Neural cell (in vitro differentiated cells): ENCODE measurements around the gene RAB3B. TPM values are rescaled to one million over a fixed set of nuclear protein-coding genes. Genes with fewer than 3 reads are reported as not detected.

ENCODE experiments used
- H2AFZ ChIP-seq: fragments of 200-600, 300-800 bp; sonication (generic), shearing (Covaris generic); 2 replicates; pipeline ENCODE4 v1.6.0; 2014; ENCODE audit warnings: low read depth, mild to moderate bottlenecking, antibody characterized with exemption, low read length, moderate library complexity
- H3F3A ChIP-seq: fragments of 200-600 bp; shearing (Covaris generic); 2 replicates; pipeline ENCODE4 v1.6.1; 2016; ENCODE audit warnings: mild to moderate bottlenecking, moderate library complexity, mixed read lengths, antibody characterized with exemption, low read length; ENCODE audit not compliant: insufficient read depth, poor library complexity, severe bottlenecking
- H3K27ac ChIP-seq: fragments of 200-600, 300-800 bp; sonication (generic), shearing (Covaris generic); 2 replicates; pipeline ENCODE4 v1.5.1; 2014; ENCODE audit warnings: mild to moderate bottlenecking, low read length, moderate library complexity
- H3K27me3 ChIP-seq: fragments of 300-800, 200-600 bp; sonication (generic), shearing (Covaris generic); 2 replicates; pipeline ENCODE4 v1.6.0; 2014; ENCODE audit warnings: mild to moderate bottlenecking, low read depth, low read length, moderate library complexity; ENCODE audit not compliant: insufficient read depth
- H3K36me3 ChIP-seq: fragments of 300-800, 200-600 bp; sonication (generic), shearing (Covaris generic); 2 replicates; pipeline ENCODE4 v1.5.1; 2014; ENCODE audit warnings: mild to moderate bottlenecking, antibody characterized with exemption, low read length, moderate library complexity; ENCODE audit not compliant: insufficient read depth
- H3K4me2 ChIP-seq: fragments of 300-800, 200-600 bp; sonication (generic), shearing (Covaris generic); 2 replicates; pipeline ENCODE4 v1.6.0; 2014; ENCODE audit warnings: mild to moderate bottlenecking, low read length
- H3K4me3 ChIP-seq: fragments of 300-800, 200-600 bp; sonication (generic), shearing (Covaris generic); 2 replicates; pipeline ENCODE4 v1.5.1; 2014; ENCODE audit warnings: mild to moderate bottlenecking, low read length, moderate library complexity
- H3K79me2 ChIP-seq: fragments of 200-600 bp; shearing (Covaris generic); replicated peaks from 2 replicates; pipeline ENCODE4 v1.6.0; 2014; ENCODE audit warnings: mild to moderate bottlenecking, low read length, moderate library complexity; ENCODE audit not compliant: insufficient read depth
- H3K9ac ChIP-seq: fragments of 300-800, 200-600 bp; sonication (generic), shearing (Covaris generic); 2 replicates; pipeline ENCODE4 v1.6.1; 2016; ENCODE audit warnings: mild to moderate bottlenecking, low read length, mixed read lengths
- H3K9me2 ChIP-seq: fragments of 200-600 bp; shearing (Covaris generic); 2 replicates; pipeline ENCODE4 v1.6.1; 2016; ENCODE audit warnings: mild to moderate bottlenecking, low read length, mixed read lengths; ENCODE audit not compliant: insufficient read depth
- H3K9me3 ChIP-seq: fragments of 200-600, 300-800 bp; sonication (generic), shearing (Covaris generic); 2 replicates; pipeline ENCODE4 v1.6.1; 2016; ENCODE audit warnings: mild to moderate bottlenecking, mixed run types, low read length, moderate library complexity, mixed read lengths
- H4K20me1 ChIP-seq: fragments of 200-600 bp; shearing (Covaris generic); 2 replicates; pipeline ENCODE4 v1.6.1; 2016; ENCODE audit warnings: mild to moderate bottlenecking, mixed run types; ENCODE audit not compliant: insufficient read depth
- EP300 ChIP-seq: fragments of 450-650 bp; conservative IDR thresholded peaks from 2 replicates; pipeline ENCODE4 v1.6.1; 2014; ENCODE audit warnings: antibody characterized with exemption, mild to moderate bottlenecking, moderate library complexity; ENCODE audit not compliant: poor library complexity, severe bottlenecking
- EZH2 ChIP-seq: fragments of 200-600, 300-800 bp; shearing (Covaris generic), sonication (generic); IDR thresholded peaks from 2 replicates; pipeline ENCODE4 v1.6.1; 2014; ENCODE audit warnings: antibody characterized with exemption, low read length, borderline replicate concordance, mild to moderate bottlenecking; ENCODE audit not compliant: insufficient read depth, poor library complexity, severe bottlenecking
- MXI1 ChIP-seq: fragments of 450-650 bp; conservative IDR thresholded peaks from 2 replicates; pipeline ENCODE4 v1.6.1; 2014; ENCODE audit warnings: antibody characterized with exemption, mild to moderate bottlenecking; ENCODE audit not compliant: poor library complexity, severe bottlenecking
- POLR2AphosphoS5 ChIP-seq: IDR thresholded peaks from 2 replicates; pipeline ENCODE4 v1.6.1; 2012
- RAD21 ChIP-seq: fragments of 450-650 bp; conservative IDR thresholded peaks from 2 replicates; pipeline ENCODE4 v1.6.1; 2014; ENCODE audit warnings: antibody characterized with exemption, mild to moderate bottlenecking, moderate library complexity
- SMC3 ChIP-seq: fragments of 450-650 bp; conservative IDR thresholded peaks from 2 replicates; pipeline ENCODE4 v1.6.1; 2014; ENCODE audit warnings: antibody characterized with exemption, mild to moderate bottlenecking, moderate library complexity; ENCODE audit not compliant: poor library complexity
- TAF1 ChIP-seq: IDR thresholded peaks from 2 replicates; pipeline ENCODE4 v1.6.1; 2012; ENCODE audit warnings: low read depth
- polyA plus RNA-seq: library from polyadenylated mRNA; depleted of rRNA; stranded (reverse); fragments of >200 nt; gene quantifications from 2 replicates; pipeline ENCODE4 v1.2.3, GENCODE V29; 2014
- TF ChIP-seq, protein P1 (sequence below): IDR thresholded peaks from 2 replicates; pipeline ENCODE4 v1.6.1; 2012; ENCODE audit warnings: borderline replicate concordance
- TF ChIP-seq, protein P2 (sequence below): fragments of 450-650 bp; IDR thresholded peaks from 2 replicates; pipeline ENCODE4 v1.5.1; 2014; ENCODE audit warnings: antibody characterized with exemption, mild to moderate bottlenecking, moderate library complexity; ENCODE audit not compliant: poor library complexity, severe bottlenecking

The RAB3B gene
- polyA plus RNA-seq, 1 donor from 2014 or later: 15.0 TPM

GRCh38 chr1:51922040-51922439 is 68.5 kb downstream of the RAB3B start:
- H3K4me3 ChIP-seq: no peak overlapping the region
- H3K9me3 ChIP-seq: no peaks in the 10 kb centered on the region
- H3K27ac ChIP-seq: no peak overlapping the region
- H3K36me3 ChIP-seq: no peaks in the 10 kb centered on the region
- no peaks in the 10 kb centered on the region for H3K9me2 ChIP-seq
- H3K27me3 ChIP-seq: no peaks in the 10 kb centered on the region
- no peaks in the 10 kb centered on the region for H3F3A ChIP-seq
- H3K79me2 ChIP-seq: no peaks in the 10 kb centered on the region
- no peak overlapping the region for H2AFZ ChIP-seq
- no peaks in the 10 kb centered on the region for H4K20me1 ChIP-seq
- no peak overlapping the region for H3K9ac ChIP-seq
- no peak for TF ChIP-seq MXI1
- no peak for TF ChIP-seq EP300
- no peak for TF ChIP-seq SMC3
- TF ChIP-seq, protein P1, sequence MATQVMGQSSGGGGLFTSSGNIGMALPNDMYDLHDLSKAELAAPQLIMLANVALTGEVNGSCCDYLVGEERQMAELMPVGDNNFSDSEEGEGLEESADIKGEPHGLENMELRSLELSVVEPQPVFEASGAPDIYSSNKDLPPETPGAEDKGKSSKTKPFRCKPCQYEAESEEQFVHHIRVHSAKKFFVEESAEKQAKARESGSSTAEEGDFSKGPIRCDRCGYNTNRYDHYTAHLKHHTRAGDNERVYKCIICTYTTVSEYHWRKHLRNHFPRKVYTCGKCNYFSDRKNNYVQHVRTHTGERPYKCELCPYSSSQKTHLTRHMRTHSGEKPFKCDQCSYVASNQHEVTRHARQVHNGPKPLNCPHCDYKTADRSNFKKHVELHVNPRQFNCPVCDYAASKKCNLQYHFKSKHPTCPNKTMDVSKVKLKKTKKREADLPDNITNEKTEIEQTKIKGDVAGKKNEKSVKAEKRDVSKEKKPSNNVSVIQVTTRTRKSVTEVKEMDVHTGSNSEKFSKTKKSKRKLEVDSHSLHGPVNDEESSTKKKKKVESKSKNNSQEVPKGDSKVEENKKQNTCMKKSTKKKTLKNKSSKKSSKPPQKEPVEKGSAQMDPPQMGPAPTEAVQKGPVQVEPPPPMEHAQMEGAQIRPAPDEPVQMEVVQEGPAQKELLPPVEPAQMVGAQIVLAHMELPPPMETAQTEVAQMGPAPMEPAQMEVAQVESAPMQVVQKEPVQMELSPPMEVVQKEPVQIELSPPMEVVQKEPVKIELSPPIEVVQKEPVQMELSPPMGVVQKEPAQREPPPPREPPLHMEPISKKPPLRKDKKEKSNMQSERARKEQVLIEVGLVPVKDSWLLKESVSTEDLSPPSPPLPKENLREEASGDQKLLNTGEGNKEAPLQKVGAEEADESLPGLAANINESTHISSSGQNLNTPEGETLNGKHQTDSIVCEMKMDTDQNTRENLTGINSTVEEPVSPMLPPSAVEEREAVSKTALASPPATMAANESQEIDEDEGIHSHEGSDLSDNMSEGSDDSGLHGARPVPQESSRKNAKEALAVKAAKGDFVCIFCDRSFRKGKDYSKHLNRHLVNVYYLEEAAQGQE: no peak
- TF ChIP-seq EZH2: no peak
- TF ChIP-seq POLR2AphosphoS5: no peak
- no peak for TF ChIP-seq TAF1
- no peak for TF ChIP-seq RAD21
- TF ChIP-seq, protein P2, sequence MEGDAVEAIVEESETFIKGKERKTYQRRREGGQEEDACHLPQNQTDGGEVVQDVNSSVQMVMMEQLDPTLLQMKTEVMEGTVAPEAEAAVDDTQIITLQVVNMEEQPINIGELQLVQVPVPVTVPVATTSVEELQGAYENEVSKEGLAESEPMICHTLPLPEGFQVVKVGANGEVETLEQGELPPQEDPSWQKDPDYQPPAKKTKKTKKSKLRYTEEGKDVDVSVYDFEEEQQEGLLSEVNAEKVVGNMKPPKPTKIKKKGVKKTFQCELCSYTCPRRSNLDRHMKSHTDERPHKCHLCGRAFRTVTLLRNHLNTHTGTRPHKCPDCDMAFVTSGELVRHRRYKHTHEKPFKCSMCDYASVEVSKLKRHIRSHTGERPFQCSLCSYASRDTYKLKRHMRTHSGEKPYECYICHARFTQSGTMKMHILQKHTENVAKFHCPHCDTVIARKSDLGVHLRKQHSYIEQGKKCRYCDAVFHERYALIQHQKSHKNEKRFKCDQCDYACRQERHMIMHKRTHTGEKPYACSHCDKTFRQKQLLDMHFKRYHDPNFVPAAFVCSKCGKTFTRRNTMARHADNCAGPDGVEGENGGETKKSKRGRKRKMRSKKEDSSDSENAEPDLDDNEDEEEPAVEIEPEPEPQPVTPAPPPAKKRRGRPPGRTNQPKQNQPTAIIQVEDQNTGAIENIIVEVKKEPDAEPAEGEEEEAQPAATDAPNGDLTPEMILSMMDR: no peak
- H3K4me2 ChIP-seq: no peak overlapping the region

GRCh38 chr1:51920130-51920529 is 70.4 kb downstream of the RAB3B start:
- TF ChIP-seq TAF1: no peak
- TF ChIP-seq, protein P2: no peak
- TF ChIP-seq POLR2AphosphoS5: no peak
- no peak for TF ChIP-seq MXI1
- no peak for TF ChIP-seq RAD21
- no peak for TF ChIP-seq SMC3
- TF ChIP-seq, protein P1: no peak
- TF ChIP-seq EP300: no peak
- no peak for TF ChIP-seq EZH2
- no peak overlapping the region for H3K27ac ChIP-seq
- no peak overlapping the region for H3K9ac ChIP-seq
- no peaks in the 10 kb centered on the region for H3K36me3 ChIP-seq
- no peaks in the 10 kb centered on the region for H3K27me3 ChIP-seq
- no peaks in the 10 kb centered on the region for H3K9me2 ChIP-seq
- no peaks in the 10 kb centered on the region for H3K79me2 ChIP-seq
- no peaks in the 10 kb centered on the region for H4K20me1 ChIP-seq
- H2AFZ ChIP-seq: no peak overlapping the region
- no peaks in the 10 kb centered on the region for H3K9me3 ChIP-seq
- no peak overlapping the region for H3K4me3 ChIP-seq
- H3K4me2 ChIP-seq: no peak overlapping the region
- H3F3A ChIP-seq: no peaks in the 10 kb centered on the region
